Neural progenitor cell (in vitro differentiated cells): ENCODE results near the gene KANK2. TPM values are rescaled to one million over a fixed set of nuclear protein-coding genes. Genes with fewer than 3 reads are reported as not detected.

Source experiments
- DNase-seq: peaks from one replicate; pipeline ENCODE4 v3.0.0-alpha.2; 2016; ENCODE audit warnings: low spot score
- H2AFZ ChIP-seq: fragments of 200-600 bp; sonication (generic); replicated peaks from 2 replicates; pipeline ENCODE4 v1.6.1; 2016; ENCODE audit warnings: antibody characterized with exemption
- H3F3A ChIP-seq: fragments of 200-600 bp; sonication (generic); 2 replicates; pipeline ENCODE4 v1.6.1; 2016; ENCODE audit warnings: antibody characterized with exemption, low read depth
- H3K27ac ChIP-seq: fragments of 200-600 bp; sonication (generic); 2 replicates; pipeline ENCODE4 v1.5.1; 2016; ENCODE audit warnings: mild to moderate bottlenecking
- H3K27me3 ChIP-seq: fragments of 200-600 bp; sonication (generic); 2 replicates; pipeline ENCODE4 v1.6.1; 2016; ENCODE audit warnings: mild to moderate bottlenecking, moderate library complexity
- H3K36me3 ChIP-seq: fragments of 200-600 bp; sonication (generic); 2 replicates; pipeline ENCODE4 v1.5.1; 2016
- H3K4me1 ChIP-seq: fragments of 200-600 bp; sonication (generic); 2 replicates; pipeline ENCODE4 v1.6.1; 2016; ENCODE audit warnings: mixed run types
- H3K4me2 ChIP-seq: fragments of 200-600 bp; sonication (generic); 2 replicates; pipeline ENCODE4 v1.6.1; 2016
- H3K4me3 ChIP-seq: fragments of 200-600 bp; sonication (generic); 2 replicates; pipeline ENCODE4 v1.5.1; 2016
- H3K79me2 ChIP-seq: fragments of 200-600 bp; sonication (generic); 2 replicates; pipeline ENCODE4 v1.6.1; 2016; ENCODE audit warnings: low read depth
- H3K9ac ChIP-seq: fragments of 200-600 bp; sonication (generic); 2 replicates; pipeline ENCODE4 v1.6.1; 2016
- H3K9me3 ChIP-seq: fragments of 200-600 bp; sonication (generic); 2 replicates; pipeline ENCODE4 v1.5.1; 2016; ENCODE audit warnings: low read depth
- H4K20me1 ChIP-seq: fragments of 200-600 bp; sonication (generic); 2 replicates; pipeline ENCODE4 v1.6.1; 2016; ENCODE audit warnings: low read depth
- H3K27ac Mint-ChIP-seq: 3 replicates; pipeline ENCODE4 v1.8.0; 2021; ENCODE audit warnings: mixed read lengths
- H3K27me3 Mint-ChIP-seq: 2 replicates; pipeline ENCODE4 v1.8.0; 2022; ENCODE audit warnings: low read depth, mild to moderate bottlenecking, inconsistent platforms, moderate library complexity, mixed read lengths; ENCODE audit not compliant: insufficient read depth
- H3K36me3 Mint-ChIP-seq: 3 replicates; pipeline ENCODE4 v1.8.0; 2021; ENCODE audit warnings: mixed read lengths
- H3K4me1 Mint-ChIP-seq: 3 replicates; pipeline ENCODE4 v1.8.0; 2021; ENCODE audit warnings: mixed read lengths
- H3K4me3 Mint-ChIP-seq: 3 replicates; pipeline ENCODE4 v1.8.0; 2021; ENCODE audit warnings: mild to moderate bottlenecking, moderate library complexity, mixed read lengths
- H3K9me3 Mint-ChIP-seq: 3 replicates; pipeline ENCODE4 v1.8.0; 2020; ENCODE audit warnings: mixed read lengths
- CTCF ChIP-seq: fragments of 200-600 bp; sonication (generic); IDR thresholded peaks from 2 replicates; pipeline ENCODE4 v1.5.1; 2017; ENCODE audit warnings: antibody characterized with exemption, mild to moderate bottlenecking
- EZH2 ChIP-seq: fragments of 200-600 bp; sonication (generic); IDR thresholded peaks from 2 replicates; pipeline ENCODE4 v1.6.1; 2017; ENCODE audit warnings: antibody characterized with exemption, mild to moderate bottlenecking, moderate library complexity
- EZH2phosphoT487 ChIP-seq: fragments of 200-600 bp; sonication (generic); IDR thresholded peaks from 2 replicates; pipeline ENCODE4 v1.6.1; 2017; ENCODE audit warnings: antibody characterized with exemption
- total RNA-seq: library from RNA; depleted of rRNA; stranded (reverse); fragments of >200 nt; gene quantifications from 2 replicates; pipeline ENCODE4 v1.2.3, GENCODE V29; 2015; ENCODE audit warnings: low replicate concordance

KANK2 gene
- total RNA-seq, 1 donor from 2014 or later: 17.5 TPM

- Histone ChIP-seq H3K9me3 (no peaks in the 10 kb centered on the region), H3K79me2 (no peaks in the 10 kb centered on the region), H4K20me1 (no peaks in the 10 kb centered on the region), H3K4me2 (no peak overlapping the region), H3K9ac (no peak overlapping the region), H3F3A (no peaks in the 10 kb centered on the region), H3K36me3 (no peaks in the 10 kb centered on the region), H3K27ac (no peak overlapping the region), H2AFZ (no peak overlapping the region), H3K4me3 (no peak overlapping the region), H3K27me3 (no peaks in the 10 kb centered on the region), H3K4me1 (no peaks in the 10 kb centered on the region)
- TF ChIP-seq EZH2phosphoT487: no peak
- TF ChIP-seq CTCF: no peak
- TF ChIP-seq EZH2: no peak
- Mint-ChIP-seq H3K4me3 (no peak overlapping the region), H3K4me1 (no peaks in the 10 kb centered on the region), H3K27me3 (peaks cover 15% of the 10 kb centered on the region), H3K27ac (no peak overlapping the region), H3K36me3 (peaks cover 9% of the 10 kb centered on the region), H3K9me3 (no peaks in the 10 kb centered on the region)
- no peak for DNase-seq
These were observed 17.0 kb upstream of the KANK2 start for GRCh38 chr19:11214387-11214786.

GRCh38 chr19:11210656-11210928 is 13.2 kb upstream of the KANK2 start:
- Mint-ChIP-seq H3K27me3 (peaks cover 18% of the 10 kb centered on the region), H3K4me3 (peak overlapping the region; percentile 21), H3K4me1 (no peaks in the 10 kb centered on the region), H3K9me3 (no peaks in the 10 kb centered on the region), H3K27ac (no peak overlapping the region), H3K36me3 (peaks cover 7% of the 10 kb centered on the region)
- TF ChIP-seq EZH2 (no peak), CTCF (no peak), EZH2phosphoT487 (no peak)
- Histone ChIP-seq H3K36me3 (no peaks in the 10 kb centered on the region), H3K9me3 (no peaks in the 10 kb centered on the region), H3K27ac (no peak overlapping the region), H4K20me1 (no peaks in the 10 kb centered on the region), H3F3A (no peaks in the 10 kb centered on the region), H3K4me3 (no peak overlapping the region), H3K4me1 (no peaks in the 10 kb centered on the region), H3K9ac (no peak overlapping the region), H3K27me3 (no peaks in the 10 kb centered on the region), H3K4me2 (no peak overlapping the region), H3K79me2 (no peaks in the 10 kb centered on the region), H2AFZ (no peak overlapping the region)
- no peak for DNase-seq

- Histone ChIP-seq H3K9me3 (no peaks in the 10 kb centered on the region), H3K9ac (no peak overlapping the region), H2AFZ (no peak overlapping the region), H3K4me3 (no peak overlapping the region), H3K27me3 (no peaks in the 10 kb centered on the region), H3K4me2 (no peak overlapping the region), H3K36me3 (no peaks in the 10 kb centered on the region), H3K4me1 (no peaks in the 10 kb centered on the region), H3K79me2 (no peaks in the 10 kb centered on the region), H3K27ac (no peak overlapping the region), H3F3A (no peaks in the 10 kb centered on the region), H4K20me1 (no peaks in the 10 kb centered on the region)
- H3K27me3 Mint-ChIP-seq: peaks cover 18% of the 10 kb centered on the region
- no peaks in the 10 kb centered on the region for H3K4me1 Mint-ChIP-seq
- H3K9me3 Mint-ChIP-seq: no peaks in the 10 kb centered on the region
- no peak overlapping the region for H3K27ac Mint-ChIP-seq
- TF ChIP-seq EZH2phosphoT487 (no peak), EZH2 (no peak), CTCF (no peak)
- no peak overlapping the region for H3K4me3 Mint-ChIP-seq
- DNase-seq: no peak
- H3K36me3 Mint-ChIP-seq: peaks cover 4% of the 10 kb centered on the region
These were observed 12.7 kb upstream of the KANK2 start for GRCh38 chr19:11209839-11210655.
